ENCODE results near the gene CCDC142. TPM values are rescaled to one million over a fixed set of nuclear protein-coding genes. Genes with fewer than 3 reads are reported as not detected.

CCDC142 gene
- total and polyA plus RNA-seq, 2 of the 8 experiments (the other 6 are each of a cell fraction or from before 2014, with no cell fraction given), result 6.0 to 10.7 TPM

DNA sequence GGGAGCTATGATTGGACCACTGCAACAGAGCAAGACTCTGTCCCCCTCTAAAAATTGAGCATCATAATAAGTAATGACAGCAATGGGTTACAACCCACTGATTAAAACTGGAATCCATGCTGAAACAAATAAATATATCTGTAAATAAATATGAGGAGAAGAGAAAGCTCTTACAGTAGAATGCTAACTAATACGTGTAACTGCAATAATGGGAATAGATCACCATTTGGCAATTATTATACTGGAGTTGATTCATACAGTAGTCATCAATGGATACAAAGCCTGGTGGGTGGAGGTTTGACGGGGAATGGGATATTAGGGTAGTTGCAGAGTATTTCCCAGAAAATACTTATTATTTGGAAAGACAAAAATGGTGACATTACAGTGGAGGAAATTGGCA lies 34.0 kb downstream of the CCDC142 start:
- no peak overlapping the region for H2BK20ac ChIP-seq (ENCODE audit: low read length)
- CTCF ChIA-PET (ENCODE audit: partially characterized antibody), result interaction anchor here (1.2 kb wide), 1 partner anchor 115 kb away, joined by 4 read pairs; no protein-coding TSS in a partner anchor
- TF ChIP-seq FOSL1 (IDR thresholded peaks at IDR 0.05; ENCODE audit: insufficient read depth, low read depth, low read length) (no peak), SIN3A (conservative IDR thresholded peaks at IDR 0.05 in 1 of 2, IDR thresholded peaks at IDR 0.05 in 1 of 2; ENCODE audit: low read depth in 1 of 2, low read length in 2 of 2) (no peak), NRF1 (IDR thresholded peaks at IDR 0.05; ENCODE audit: low read depth, low read length) (no peak), RBBP5 (IDR thresholded peaks at IDR 0.05; ENCODE audit: borderline replicate concordance, low read depth, low read length) (no peak), CTBP2 (IDR thresholded peaks at IDR 0.05; ENCODE audit: borderline replicate concordance, insufficient read depth, insufficient read length, low read length) (no peak), JUN (IDR thresholded peaks at IDR 0.05; ENCODE audit: low read depth, low read length) (no peak), E2F6 (IDR thresholded peaks at IDR 0.05) (no peak), CTCF (IDR thresholded peaks at IDR 0.05; ENCODE audit: control extremely low read depth in 1 of 3, insufficient read depth in 1 of 3, low read depth in 1 of 3, low read length in 3 of 3) (no peak), SP1 (IDR thresholded peaks at IDR 0.05; ENCODE audit: low read depth, low read length) (no peak)

More for the DNA sequence above, 34.0 kb downstream of the CCDC142 start:
- H3K14ac ChIP-seq (ENCODE audit: insufficient read length), result no peak overlapping the region
- no peak overlapping the region for H4K5ac ChIP-seq (ENCODE audit: insufficient read length, low read depth, low read length)
- FAIRE-seq, result no peak
- H4K91ac ChIP-seq (replicated peaks; ENCODE audit: insufficient read length, low read length), result no peak overlapping the region
- H4K8ac ChIP-seq (ENCODE audit: extremely low read depth, insufficient read depth, low read length), result no peak overlapping the region
- H3K23me2 ChIP-seq (ENCODE audit: low read depth, low read length), result no peaks in the 10 kb centered on the region
- H3K79me2 ChIP-seq (ENCODE audit: control insufficient read depth in 1 of 2, insufficient read depth in 2 of 2, low read length in 2 of 2), result no peaks in the 10 kb centered on the region
- no peak overlapping the region for H3K9ac ChIP-seq (replicated peaks in 1 of 4; ENCODE audit: extremely low read depth in 1 of 4, low read depth in 3 of 4, low read length in 3 of 4)
- no peak overlapping the region for H3K18ac ChIP-seq (ENCODE audit: extremely low read depth, low read length)
- no peak overlapping the region for H3K27ac ChIP-seq (ENCODE audit: low read depth, low read length)
- no peak overlapping the region for H2AK5ac ChIP-seq (ENCODE audit: low read depth, low read length)
- H2BK120ac ChIP-seq (replicated peaks; ENCODE audit: low read depth, low read length), result no peak overlapping the region
- WGBS, 2 experiments (ENCODE audit: extremely low coverage in 1 of 2, insufficient coverage in 1 of 2, insufficient read length in 1 of 2, insufficient replicate concordance in 2 of 2, low coverage in 1 of 2, low lambda C conversion rate in 2 of 2, missing lambda C conversion rate in 1 of 2), result 83% methylated on average over 2 of the region's 2 CpGs; no CpG with 5 or more reads in 1 of the 2 experiments
- no peak overlapping the region for H3K23ac ChIP-seq (ENCODE audit: insufficient read length)
- no peaks in the 10 kb centered on the region; the same call in 1 of the 2 replicates for H3K79me1 ChIP-seq (ENCODE audit: low read depth, low read length)
- no peak overlapping the region for H2BK15ac ChIP-seq (ENCODE audit: low read length)
- H3K4me2 ChIP-seq (ENCODE audit: insufficient read depth in 1 of 2, low read depth in 2 of 2, low read length in 2 of 2), result no peak overlapping the region
- H3K9me3 ChIP-seq (ENCODE audit: insufficient read depth in 2 of 2, low read depth in 1 of 2, low read length in 1 of 2), result no peaks in the 10 kb centered on the region
- H2BK12ac ChIP-seq (ENCODE audit: low read depth, low read length), result no peak overlapping the region
- no peaks in the 10 kb centered on the region for H3K4me1 ChIP-seq (replicated peaks in 1 of 4; ENCODE audit: control insufficient read depth in 3 of 4, insufficient read depth in 4 of 4, low read length in 3 of 4)
- POLR2A ChIA-PET (ENCODE audit: partially characterized antibody), result interaction anchor here (0.9 to 2.1 kb wide), 2 partner anchors 8 to 51 kb away, joined by 3 to 5 read pairs; partner anchors contain the start of gene LBX2
- no peak overlapping the region for H3K4ac ChIP-seq (replicated peaks; ENCODE audit: insufficient read length, low read depth, low read length)
- no peaks in the 10 kb centered on the region for H3K36me3 ChIP-seq (ENCODE audit: control insufficient read depth in 2 of 4, insufficient read depth in 4 of 4, low read length in 3 of 4)
- no peak overlapping the region for H3K56ac ChIP-seq (replicated peaks; ENCODE audit: insufficient read length, low read depth, low read length)
- H2BK5ac ChIP-seq (ENCODE audit: low read depth, low read length), result no peak overlapping the region
- no peaks in the 10 kb centered on the region for H4K20me1 ChIP-seq (replicated peaks in 1 of 2; ENCODE audit: control insufficient read depth in 1 of 2, insufficient read depth in 2 of 2, low read length in 2 of 2)
- H3K4me3 ChIP-seq (ENCODE audit: extremely low read depth in 1 of 4, insufficient read depth in 2 of 4, low read depth in 3 of 4, low read length in 4 of 4), result no peak overlapping the region
- H3K27me3 ChIP-seq (replicated peaks in 1 of 4; ENCODE audit: control insufficient read depth in 3 of 4, extremely low read depth in 1 of 4, insufficient read depth in 3 of 4, low read length in 3 of 4), result no peaks in the 10 kb centered on the region; a peak in 2 of 7 replicates
- no peak overlapping the region for H2AFZ ChIP-seq (ENCODE audit: low read length)
- no peak for DNase-seq (ENCODE audit: low read depth in 1 of 2, low spot score in 2 of 2)

Measured in H1 (cell line).